WERI-Rb-1 (cell line): ENCODE measurements around the gene ENOX1.

Source experiments
- DNase-seq: peaks from one replicate; pipeline ENCODE4 v3.0.0-alpha.2; 2020
- H3K27ac ChIP-seq: fragments of 250-450 bp; sonication (Bioruptor Pico); 2 replicates; pipeline ENCODE4 v1.5.1; 2020; ENCODE audit warnings: mild to moderate bottlenecking, moderate library complexity
- H3K27me3 ChIP-seq: fragments of 250-450 bp; sonication (Bioruptor Pico); 2 replicates; pipeline ENCODE4 v1.5.1; 2021; ENCODE audit warnings: mild to moderate bottlenecking, low read depth, moderate library complexity; ENCODE audit not compliant: insufficient read depth, severe bottlenecking
- H3K36me3 ChIP-seq: fragments of 250-450 bp; sonication (Bioruptor Pico); 2 replicates; pipeline ENCODE4 v1.5.1; 2020; ENCODE audit warnings: mild to moderate bottlenecking, moderate library complexity
- H3K4me3 ChIP-seq: 2 replicates; pipeline ENCODE4 v1.5.1; 2011; ENCODE audit warnings: low read depth, mild to moderate bottlenecking, control low read depth, low read length
- H3K9me3 ChIP-seq: fragments of 250-450 bp; sonication (Bioruptor Pico); 2 replicates; pipeline ENCODE4 v1.5.1; 2021; ENCODE audit warnings: mild to moderate bottlenecking, moderate library complexity; ENCODE audit not compliant: severe bottlenecking
- CTCF ChIP-seq: IDR thresholded peaks from 2 replicates; pipeline ENCODE4 v1.5.1; 2011; ENCODE audit warnings: low read depth, mild to moderate bottlenecking, control low read depth, inconsistent platforms, low read length

ENOX1 gene

GRCh38 chr13:43365039-43365344 is 421.8 kb downstream of the ENOX1 start:
- Histone ChIP-seq H3K27ac (no peak overlapping the region), H3K4me3 (no peak overlapping the region)

GRCh38 chr13:43364210-43365038 is 422.3 kb downstream of the ENOX1 start:
- Histone ChIP-seq H3K27ac (no peak overlapping the region), H3K27me3 (no peaks in the 10 kb centered on the region), H3K9me3 (no peaks in the 10 kb centered on the region), H3K4me3 (no peak overlapping the region), H3K36me3 (no peaks in the 10 kb centered on the region)
- no peak for DNase-seq
- TF ChIP-seq CTCF = no peak

More at GRCh38 chr13:43365039-43365344, 421.8 kb downstream of the ENOX1 start:
- DNase-seq = no peak
- Histone ChIP-seq H3K36me3 (no peaks in the 10 kb centered on the region), H3K27me3 (no peaks in the 10 kb centered on the region), H3K9me3 (no peaks in the 10 kb centered on the region)
- TF ChIP-seq CTCF = no peak

GRCh38 chr13:43363156-43363953 is 423.4 kb downstream of the ENOX1 start:
- no peak overlapping the region for H3K27ac ChIP-seq
- no peaks in the 10 kb centered on the region for H3K27me3 ChIP-seq
- no peak for TF ChIP-seq CTCF
- no peak overlapping the region for H3K4me3 ChIP-seq
- H3K9me3 ChIP-seq = no peaks in the 10 kb centered on the region
- DNase-seq = no peak
- H3K36me3 ChIP-seq = no peaks in the 10 kb centered on the region

GRCh38 chr13:43362556-43362955 is 424.2 kb downstream of the ENOX1 start:
- Histone ChIP-seq H3K27me3 (no peaks in the 10 kb centered on the region), H3K4me3 (no peak overlapping the region), H3K9me3 (no peaks in the 10 kb centered on the region), H3K27ac (no peak overlapping the region), H3K36me3 (no peaks in the 10 kb centered on the region)
- TF ChIP-seq CTCF = no peak
- no peak for DNase-seq

- no peak overlapping the region for H3K27ac ChIP-seq
- DNase-seq = no peak
- H3K27me3 ChIP-seq = no peaks in the 10 kb centered on the region
- no peaks in the 10 kb centered on the region for H3K36me3 ChIP-seq
- H3K9me3 ChIP-seq = no peaks in the 10 kb centered on the region
- H3K4me3 ChIP-seq = no peak overlapping the region
- no peak for TF ChIP-seq CTCF
Observed at GRCh38 chr13:43360892-43361610, 425.7 kb downstream of the ENOX1 start.
